Subcutaneous adipose tissue (tissue), 4 donors: ENCODE data around the gene SERPINA4. TPM values are rescaled to one million over a fixed set of nuclear protein-coding genes. Genes with fewer than 3 reads are reported as not detected.

Experiments
- CTCF ChIP-seq: fragments of 450-650 bp; IDR thresholded peaks from one replicate; pipeline ENCODE4 v1.5.1; 2016; ENCODE audit warnings: low read depth, mild to moderate bottlenecking, control low read depth, antibody characterized with exemption, moderate library complexity
- total RNA-seq, 4 donors: library from RNA; depleted of rRNA; stranded (reverse); fragments of >200 nt; gene quantifications; one replicate each; pipeline ENCODE4 v1.1.0, GENCODE V29; 2016

The SERPINA4 gene
- total RNA-seq, 4 donors from 2014 or later: not detected

- no peak for TF ChIP-seq CTCF
These were observed 18.3 kb upstream of the SERPINA4 start for GRCh38 chr14:94542811-94543440.

GRCh38 chr14:94543449-94544124 lies 17.7 kb upstream of the SERPINA4 start:
- TF ChIP-seq CTCF: no peak

- TF ChIP-seq CTCF: no peak
These were observed 16.5 kb upstream of the SERPINA4 start for GRCh38 chr14:94544726-94545125.

GRCh38 chr14:94545131-94545841 lies 16.0 kb upstream of the SERPINA4 start:
- TF ChIP-seq CTCF: no peak

GRCh38 chr14:94547151-94547680 lies 14.0 kb upstream of the SERPINA4 start:
- TF ChIP-seq CTCF: no peak

GRCh38 chr14:94547726-94548125 lies 13.5 kb upstream of the SERPINA4 start:
- TF ChIP-seq CTCF: no peak
